ENCODE results near the gene SLC25A19.

- TF ChIP-seq SAP30 (IDR thresholded peaks at IDR 0.05; ENCODE audit: borderline replicate concordance, insufficient read depth, low read depth, low read length, poor library complexity, severe bottlenecking) (no peak), POLR2A (conservative IDR thresholded peaks at IDR 0.05) (no peak), IRF1 (CRISPR knock-in tag; IDR thresholded peaks at IDR 0.05; ENCODE audit: borderline replicate concordance) (no peak), NFIX (CRISPR knock-in tag; IDR thresholded peaks at IDR 0.05; ENCODE audit: low read depth) (no peak)
- TF ChIP-seq, protein P1, sequence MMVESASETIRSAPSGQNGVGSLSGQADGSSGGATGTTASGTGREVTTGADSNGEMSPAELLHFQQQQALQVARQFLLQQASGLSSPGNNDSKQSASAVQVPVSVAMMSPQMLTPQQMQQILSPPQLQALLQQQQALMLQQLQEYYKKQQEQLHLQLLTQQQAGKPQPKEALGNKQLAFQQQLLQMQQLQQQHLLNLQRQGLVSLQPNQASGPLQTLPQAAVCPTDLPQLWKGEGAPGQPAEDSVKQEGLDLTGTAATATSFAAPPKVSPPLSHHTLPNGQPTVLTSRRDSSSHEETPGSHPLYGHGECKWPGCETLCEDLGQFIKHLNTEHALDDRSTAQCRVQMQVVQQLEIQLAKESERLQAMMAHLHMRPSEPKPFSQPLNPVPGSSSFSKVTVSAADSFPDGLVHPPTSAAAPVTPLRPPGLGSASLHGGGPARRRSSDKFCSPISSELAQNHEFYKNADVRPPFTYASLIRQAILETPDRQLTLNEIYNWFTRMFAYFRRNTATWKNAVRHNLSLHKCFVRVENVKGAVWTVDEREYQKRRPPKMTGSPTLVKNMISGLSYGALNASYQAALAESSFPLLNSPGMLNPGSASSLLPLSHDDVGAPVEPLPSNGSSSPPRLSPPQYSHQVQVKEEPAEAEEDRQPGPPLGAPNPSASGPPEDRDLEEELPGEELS (CRISPR knock-in tag; IDR thresholded peaks at IDR 0.05; ENCODE audit: borderline replicate concordance): no peak
Measured at GRCh38 chr17:75246404-75246803, 42.8 kb downstream of the SLC25A19 start.
